Subcutaneous adipose tissue (tissue), 4 donors: ENCODE measurements around the gene CCDC73. TPM values are rescaled to one million over a fixed set of nuclear protein-coding genes. Genes with fewer than 3 reads are reported as not detected.

Source experiments
- total RNA-seq, 4 donors: library from RNA; depleted of rRNA; stranded (reverse); fragments of >200 nt; gene quantifications; one replicate each; pipeline ENCODE4 v1.1.0, GENCODE V29; 2016
- TF ChIP-seq, protein P1 (sequence below): fragments of 450-650 bp; IDR thresholded peaks from one replicate; pipeline ENCODE4 v1.5.1; 2016; ENCODE audit warnings: low read depth, mild to moderate bottlenecking, control low read depth, antibody characterized with exemption, moderate library complexity

CCDC73 gene
- under 1 TPM in 1 of 4 donors, not detected in 3; 0.17 TPM for total RNA-seq

DNA sequence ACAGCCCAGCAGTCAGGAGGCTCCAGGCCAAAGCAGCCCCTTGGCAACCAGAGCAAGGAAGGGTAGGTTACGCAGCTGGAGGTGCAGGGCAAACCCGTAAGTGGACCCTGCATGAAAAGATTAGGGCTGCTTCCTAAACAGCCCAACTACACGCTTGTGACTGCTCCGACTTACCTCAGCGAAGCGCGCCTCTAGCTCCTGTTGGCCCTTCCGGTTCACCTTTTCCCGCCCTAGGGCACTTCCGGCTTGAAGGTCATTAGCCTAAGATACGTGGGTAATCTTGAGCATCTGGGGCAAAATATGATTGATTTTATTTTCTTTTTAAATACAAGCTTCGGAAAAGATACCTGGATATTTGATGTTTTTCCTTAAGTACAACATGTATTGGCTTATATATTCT is at the start of gene CCDC73:
Gene CCDC73 (minus strand): TSS at position 224 of the 400 bp plus-strand sequence. CDS start 34,419 bp downstream, outside the sequence.
- TF ChIP-seq, protein P1, sequence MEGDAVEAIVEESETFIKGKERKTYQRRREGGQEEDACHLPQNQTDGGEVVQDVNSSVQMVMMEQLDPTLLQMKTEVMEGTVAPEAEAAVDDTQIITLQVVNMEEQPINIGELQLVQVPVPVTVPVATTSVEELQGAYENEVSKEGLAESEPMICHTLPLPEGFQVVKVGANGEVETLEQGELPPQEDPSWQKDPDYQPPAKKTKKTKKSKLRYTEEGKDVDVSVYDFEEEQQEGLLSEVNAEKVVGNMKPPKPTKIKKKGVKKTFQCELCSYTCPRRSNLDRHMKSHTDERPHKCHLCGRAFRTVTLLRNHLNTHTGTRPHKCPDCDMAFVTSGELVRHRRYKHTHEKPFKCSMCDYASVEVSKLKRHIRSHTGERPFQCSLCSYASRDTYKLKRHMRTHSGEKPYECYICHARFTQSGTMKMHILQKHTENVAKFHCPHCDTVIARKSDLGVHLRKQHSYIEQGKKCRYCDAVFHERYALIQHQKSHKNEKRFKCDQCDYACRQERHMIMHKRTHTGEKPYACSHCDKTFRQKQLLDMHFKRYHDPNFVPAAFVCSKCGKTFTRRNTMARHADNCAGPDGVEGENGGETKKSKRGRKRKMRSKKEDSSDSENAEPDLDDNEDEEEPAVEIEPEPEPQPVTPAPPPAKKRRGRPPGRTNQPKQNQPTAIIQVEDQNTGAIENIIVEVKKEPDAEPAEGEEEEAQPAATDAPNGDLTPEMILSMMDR, result no peak

DNA sequence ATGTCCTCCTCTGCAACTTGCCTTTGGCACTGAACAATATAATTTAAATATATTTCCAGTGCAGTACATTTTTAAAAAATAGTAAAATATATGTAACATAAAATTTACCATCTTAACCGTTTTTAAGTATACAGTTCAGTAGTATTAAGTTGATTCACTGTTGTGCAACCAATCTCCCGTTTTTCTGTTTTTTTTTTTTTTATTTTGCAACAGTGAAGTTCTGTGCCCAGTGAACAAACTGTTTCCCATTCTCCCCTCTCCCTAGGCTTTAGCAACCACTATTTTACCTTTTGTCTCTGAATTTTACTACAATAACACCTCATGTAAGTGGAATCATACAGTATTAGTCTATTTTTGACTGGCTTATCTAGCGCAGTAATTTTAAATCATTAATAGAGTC is 49.1 kb upstream of the CCDC73 start:
- TF ChIP-seq, protein P1, result no peak

DNA sequence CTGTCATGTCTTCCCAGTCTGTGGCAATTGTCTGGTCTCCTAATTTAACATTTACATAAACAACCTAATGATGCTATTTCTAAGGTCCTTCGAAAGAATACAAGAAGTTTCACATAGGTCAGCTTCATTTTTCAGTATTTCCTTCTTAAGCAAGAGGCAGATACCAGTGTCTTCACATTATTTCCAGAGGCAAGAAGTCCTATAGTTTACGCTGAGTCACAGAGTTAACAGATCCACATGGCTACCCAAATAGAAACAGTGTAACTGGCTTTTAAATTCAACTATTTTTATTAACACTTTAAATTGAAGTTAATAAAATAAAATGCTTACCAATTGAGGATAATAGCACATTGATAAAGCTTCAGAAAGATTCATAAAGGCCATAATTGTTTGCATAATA is 46.1 kb upstream of the CCDC73 start:
- TF ChIP-seq, protein P1, result no peak

DNA sequence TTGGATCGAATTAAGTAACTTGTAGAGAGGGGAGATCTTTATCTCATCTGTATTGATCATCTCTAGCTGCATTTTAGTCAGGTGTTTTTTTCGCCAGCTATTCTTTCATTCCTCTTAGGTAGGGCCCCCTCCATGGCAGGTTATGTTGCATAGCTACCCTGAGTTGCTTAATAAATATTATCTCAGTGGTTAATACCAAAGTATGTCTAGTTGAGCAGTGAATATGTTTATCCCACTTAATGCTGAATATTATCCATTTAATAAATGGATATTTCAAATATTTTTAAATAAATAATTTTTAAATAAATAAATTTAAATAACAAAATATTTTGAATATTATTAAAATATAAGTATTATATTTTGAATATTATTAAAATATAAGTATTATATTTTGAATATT is 44.8 kb upstream of the CCDC73 start:
- TF ChIP-seq, protein P1, result no peak

DNA sequence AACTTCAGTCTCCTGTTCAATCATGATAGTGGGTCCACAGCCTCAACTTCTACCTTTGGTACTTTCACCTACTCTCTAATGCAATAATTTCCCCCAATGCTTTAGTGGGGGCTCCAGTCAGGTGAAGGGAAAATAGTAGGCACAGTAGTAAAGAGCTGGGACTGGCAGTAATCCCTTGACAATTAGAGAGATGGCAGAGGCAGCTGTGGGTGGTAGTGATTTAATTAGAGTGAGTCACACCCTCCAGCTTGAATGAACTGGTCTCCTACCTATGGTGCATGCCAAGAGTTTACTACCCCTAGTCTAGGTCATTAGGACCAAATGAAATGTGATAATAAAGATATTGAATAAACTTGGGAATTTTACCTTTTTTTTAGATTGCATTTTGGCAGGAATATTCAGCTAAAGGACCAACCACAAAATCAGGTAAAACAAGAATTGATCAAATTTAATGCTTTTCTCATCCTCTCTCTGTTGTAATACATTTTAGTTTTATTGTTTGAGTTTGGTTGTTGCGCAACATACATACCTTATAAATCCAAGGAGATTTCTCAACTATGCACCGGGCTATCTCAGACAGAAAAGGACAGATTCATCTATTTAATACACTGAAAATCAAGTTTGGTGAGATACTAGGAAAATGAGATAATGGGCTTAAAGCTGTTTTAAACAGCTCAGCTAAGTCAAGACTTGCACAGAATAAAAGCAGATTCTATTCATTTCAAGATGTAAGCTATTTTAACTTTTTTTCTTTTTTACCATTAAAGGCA is 44.2 kb upstream of the CCDC73 start:
- TF ChIP-seq, protein P1, result no peak

DNA sequence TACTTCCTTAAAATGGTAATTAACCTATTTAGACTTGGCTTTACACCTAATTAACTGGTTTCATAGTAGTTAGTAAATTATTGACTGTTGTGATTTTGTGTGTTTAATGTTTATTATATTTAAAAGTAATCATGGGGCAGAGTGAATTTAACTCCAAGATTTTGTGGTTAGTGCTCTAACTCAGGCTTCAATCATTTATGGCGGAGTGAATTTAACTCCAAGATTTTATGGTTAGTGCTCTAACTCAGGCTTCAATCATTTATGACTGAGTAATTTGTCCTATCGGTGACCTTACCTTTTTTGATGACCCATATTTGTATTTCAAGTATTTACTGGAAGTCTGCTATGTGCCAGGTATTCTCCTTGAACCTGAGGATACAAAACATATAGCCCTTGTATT is 42.5 kb upstream of the CCDC73 start:
- TF ChIP-seq, protein P1, result no peak

DNA sequence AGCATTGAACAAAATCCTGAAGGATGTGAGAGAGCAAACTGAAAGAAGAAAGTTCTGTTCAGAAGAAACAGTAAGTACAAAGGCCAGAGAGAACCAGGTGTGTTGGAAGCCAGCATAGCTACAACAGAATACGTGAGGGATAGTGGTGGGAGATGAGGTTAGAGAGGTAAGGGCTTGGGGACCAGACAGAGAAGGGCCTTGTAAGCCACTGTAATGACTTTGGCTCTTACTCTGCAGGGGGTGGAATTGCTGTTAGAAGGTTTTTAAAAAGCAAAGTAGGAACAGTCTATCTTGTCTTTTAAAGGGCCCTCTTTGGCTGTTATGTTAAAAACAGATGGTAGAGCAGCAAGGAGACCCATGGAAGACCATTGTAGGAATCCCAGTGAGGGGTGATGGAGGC is 39.5 kb upstream of the CCDC73 start:
- TF ChIP-seq, protein P1, result no peak
